ENCODE measurements around the gene RANGRF.

- TF ChIP-seq POLR2A (IDR thresholded peaks at IDR 0.05), result no peak
- TF ChIP-seq CTCF (IDR thresholded peaks at IDR 0.05), result no peak
These were observed 44.2 kb downstream of the RANGRF start for GRCh38 chr17:8332688-8333087.

All from esophagus squamous epithelium (tissue), 4 donors.